ENCODE data around the gene SPTSSA.

DNA sequence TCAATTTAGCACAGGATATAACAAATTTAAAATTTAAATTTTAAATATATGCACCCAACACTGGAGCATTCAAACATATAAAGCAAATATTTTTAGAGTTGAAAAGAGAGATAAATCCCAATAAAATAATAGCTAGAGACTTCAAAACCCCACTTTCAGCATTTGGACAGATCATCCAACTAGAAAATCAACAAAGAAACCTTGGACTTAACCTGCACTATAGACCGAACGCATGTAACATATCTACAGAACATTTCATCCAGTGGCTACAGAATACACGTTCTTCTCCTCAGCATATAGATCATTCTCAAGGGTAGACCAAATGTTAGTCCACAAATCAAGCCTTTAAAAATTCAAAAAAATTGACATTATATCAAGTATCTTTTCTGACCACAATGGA is 64.0 kb downstream of the SPTSSA start:
- TF ChIP-seq, protein P1, sequence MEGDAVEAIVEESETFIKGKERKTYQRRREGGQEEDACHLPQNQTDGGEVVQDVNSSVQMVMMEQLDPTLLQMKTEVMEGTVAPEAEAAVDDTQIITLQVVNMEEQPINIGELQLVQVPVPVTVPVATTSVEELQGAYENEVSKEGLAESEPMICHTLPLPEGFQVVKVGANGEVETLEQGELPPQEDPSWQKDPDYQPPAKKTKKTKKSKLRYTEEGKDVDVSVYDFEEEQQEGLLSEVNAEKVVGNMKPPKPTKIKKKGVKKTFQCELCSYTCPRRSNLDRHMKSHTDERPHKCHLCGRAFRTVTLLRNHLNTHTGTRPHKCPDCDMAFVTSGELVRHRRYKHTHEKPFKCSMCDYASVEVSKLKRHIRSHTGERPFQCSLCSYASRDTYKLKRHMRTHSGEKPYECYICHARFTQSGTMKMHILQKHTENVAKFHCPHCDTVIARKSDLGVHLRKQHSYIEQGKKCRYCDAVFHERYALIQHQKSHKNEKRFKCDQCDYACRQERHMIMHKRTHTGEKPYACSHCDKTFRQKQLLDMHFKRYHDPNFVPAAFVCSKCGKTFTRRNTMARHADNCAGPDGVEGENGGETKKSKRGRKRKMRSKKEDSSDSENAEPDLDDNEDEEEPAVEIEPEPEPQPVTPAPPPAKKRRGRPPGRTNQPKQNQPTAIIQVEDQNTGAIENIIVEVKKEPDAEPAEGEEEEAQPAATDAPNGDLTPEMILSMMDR (IDR thresholded peaks at IDR 0.05; ENCODE audit: insufficient read depth, low read length, poor library complexity, severe bottlenecking), result no peak
- no peak for TF ChIP-seq EZH2phosphoT487 (conservative IDR thresholded peaks at IDR 0.05; ENCODE audit: low read length)
